ENCODE results near the gene PPP3R1.

DNA sequence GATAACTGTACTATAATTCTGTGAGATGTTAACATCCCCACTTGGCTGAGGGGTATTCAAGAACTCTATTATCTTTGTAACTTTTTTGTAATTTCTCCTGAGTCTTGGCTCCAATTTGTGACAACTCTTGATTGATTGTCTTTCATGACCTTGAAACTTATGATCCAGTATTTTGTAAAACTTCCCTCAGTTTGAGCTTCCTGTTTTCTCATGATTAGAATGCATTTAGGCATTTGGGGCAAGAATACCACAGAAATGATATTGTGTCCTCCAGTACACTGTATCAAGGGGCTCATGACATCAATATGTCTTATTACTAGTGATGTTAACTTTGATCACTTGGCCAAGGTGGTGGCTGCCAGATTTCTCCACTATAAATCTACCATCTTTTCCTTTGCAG lies 57.2 kb downstream of the PPP3R1 start:
- TF ChIP-seq POLR2A (IDR thresholded peaks at IDR 0.05; ENCODE audit: low read depth, low read length) (no peak), POLR2AphosphoS5 (IDR thresholded peaks at IDR 0.05; ENCODE audit: low read depth, low read length) (no peak), TAF1 (IDR thresholded peaks at IDR 0.05; ENCODE audit: borderline replicate concordance, low read depth, low read length) (no peak)

Measured in GM12892 (cell line).